HUES48 (cell line): ENCODE data around the gene ZNF747.

Experiments used
- H3K27ac ChIP-seq: one replicate; pipeline ENCODE4 v1.7.0; 2013; ENCODE audit warnings: low read depth, low read length, inconsistent platforms
- H3K27me3 ChIP-seq: 2 replicates; pipeline ENCODE4 v1.6.1; 2013; ENCODE audit warnings: mild to moderate bottlenecking, low read length; ENCODE audit not compliant: control insufficient read depth, insufficient read depth
- H3K36me3 ChIP-seq: 2 replicates; pipeline ENCODE4 v1.6.1; 2013; ENCODE audit warnings: low read length; ENCODE audit not compliant: control insufficient read depth, insufficient read depth
- H3K4me1 ChIP-seq: 2 replicates; pipeline ENCODE4 v1.6.1; 2013; ENCODE audit warnings: mild to moderate bottlenecking, low read length; ENCODE audit not compliant: control insufficient read depth, insufficient read depth
- H3K4me3 ChIP-seq: 2 replicates; pipeline ENCODE4 v1.5.1; 2013; ENCODE audit warnings: mild to moderate bottlenecking, low read depth, low read length
- H3K9ac ChIP-seq: 2 replicates; pipeline ENCODE4 v1.6.1; 2013; ENCODE audit warnings: mild to moderate bottlenecking, low read depth, low read length, moderate library complexity
- H3K9me3 ChIP-seq: 2 replicates; pipeline ENCODE4 v1.6.1; 2013; ENCODE audit warnings: low read length; ENCODE audit not compliant: control insufficient read depth, insufficient read depth

ZNF747 gene

DNA sequence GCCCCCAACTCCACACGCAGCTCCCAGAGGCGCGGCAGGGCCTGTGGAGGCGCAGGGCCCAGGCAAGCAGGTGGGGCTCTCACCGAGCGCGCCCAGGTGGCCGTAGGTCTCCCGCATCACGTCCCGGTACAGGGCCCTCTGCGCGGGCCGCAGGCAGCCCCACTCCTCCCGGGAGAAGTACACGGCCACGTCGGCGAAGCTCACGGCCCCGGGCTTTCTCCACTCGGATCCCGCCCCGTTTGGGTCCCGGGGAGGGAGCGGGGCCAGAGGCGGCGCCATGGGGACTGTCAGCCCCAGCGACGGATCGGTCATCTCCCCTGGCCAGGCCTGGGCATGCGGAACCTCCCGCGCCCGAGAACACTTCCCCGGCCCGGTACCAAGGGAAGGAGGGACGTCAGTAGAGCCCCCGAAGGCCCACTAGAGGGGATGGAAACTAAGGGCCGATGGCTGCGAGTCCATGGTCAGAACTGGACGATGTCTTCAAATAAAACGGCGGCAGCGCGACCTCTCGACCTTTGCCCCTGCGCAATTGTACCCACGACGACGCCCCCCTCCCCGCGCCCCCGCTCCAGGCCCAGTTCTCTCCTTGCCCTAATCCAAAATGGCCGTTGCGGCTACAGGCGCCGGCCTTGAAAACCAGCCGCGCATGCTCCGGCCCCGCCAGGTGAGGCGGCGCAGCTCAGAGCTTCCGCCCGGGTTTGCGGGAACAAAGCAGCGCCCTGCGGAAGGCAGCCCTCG is at the start of gene ZNF747:
Gene ZNF747 (minus strand): TSS at position 491 of the 738 bp plus-strand sequence. CDS start 179 bp downstream, at position 312.
- H3K9me3 ChIP-seq: no peaks in the 10 kb centered on the region
- H3K4me1 ChIP-seq: peaks cover 6% of the 10 kb centered on the region; the same call in 1 of the 2 replicates
- H3K27ac ChIP-seq: peak within 1 kb of the TSS; percentile 98
- peaks cover 18% of the 10 kb centered on the region for H3K36me3 ChIP-seq
- H3K4me3 ChIP-seq: peak within 1 kb of the TSS; percentile 72
- no peaks in the 10 kb centered on the region for H3K27me3 ChIP-seq
- H3K9ac ChIP-seq: peak within 1 kb of the TSS; percentile 95

GRCh38 chr16:30582611-30583340 is 48.1 kb upstream of the ZNF747 start:
- Histone ChIP-seq H3K36me3 (peaks cover 48% of the 10 kb centered on the region), H3K4me3 (no peak overlapping the region), H3K9me3 (no peaks in the 10 kb centered on the region), H3K27me3 (no peaks in the 10 kb centered on the region), H3K4me1 (peaks cover 3% of the 10 kb centered on the region; the same call in 1 of the 2 replicates), H3K27ac (no peak overlapping the region), H3K9ac (no peak overlapping the region)

DNA sequence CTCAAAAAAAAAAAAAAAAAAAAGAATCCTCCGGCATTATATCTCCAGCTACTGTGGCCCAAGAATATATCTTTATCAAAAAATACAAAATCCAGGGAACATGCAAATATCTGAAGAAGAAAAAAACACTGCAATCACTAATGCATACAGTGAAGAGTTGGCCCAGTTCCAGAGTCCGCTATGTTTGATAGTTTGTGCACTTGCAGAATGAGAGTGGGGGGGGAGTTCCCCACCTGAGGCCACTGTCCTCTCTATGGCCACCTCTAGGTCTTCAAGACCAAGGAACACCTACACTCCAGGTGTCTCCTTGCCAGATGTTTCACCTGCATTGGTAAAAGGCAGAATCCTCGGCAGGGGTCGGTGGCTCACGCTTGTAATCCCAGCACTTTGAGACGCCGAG is 46.8 kb upstream of the ZNF747 start:
- H3K27ac ChIP-seq: no peak overlapping the region

GRCh38 chr16:30574678-30575077 is 40.0 kb upstream of the ZNF747 start:
- H3K4me1 ChIP-seq: peaks cover 10% of the 10 kb centered on the region
- H3K9me3 ChIP-seq: no peaks in the 10 kb centered on the region
- H3K27me3 ChIP-seq: no peaks in the 10 kb centered on the region
- H3K27ac ChIP-seq: no peak overlapping the region
- H3K9ac ChIP-seq: no peak overlapping the region
- no peak overlapping the region for H3K4me3 ChIP-seq
- peaks cover 17% of the 10 kb centered on the region for H3K36me3 ChIP-seq

More for the DNA sequence above, 46.8 kb upstream of the ZNF747 start:
- Histone ChIP-seq H3K4me3 (no peak overlapping the region), H3K9me3 (no peaks in the 10 kb centered on the region), H3K4me1 (peaks cover 3% of the 10 kb centered on the region; the same call in 1 of the 2 replicates), H3K36me3 (peaks cover 41% of the 10 kb centered on the region), H3K27me3 (no peaks in the 10 kb centered on the region), H3K9ac (no peak overlapping the region)

DNA sequence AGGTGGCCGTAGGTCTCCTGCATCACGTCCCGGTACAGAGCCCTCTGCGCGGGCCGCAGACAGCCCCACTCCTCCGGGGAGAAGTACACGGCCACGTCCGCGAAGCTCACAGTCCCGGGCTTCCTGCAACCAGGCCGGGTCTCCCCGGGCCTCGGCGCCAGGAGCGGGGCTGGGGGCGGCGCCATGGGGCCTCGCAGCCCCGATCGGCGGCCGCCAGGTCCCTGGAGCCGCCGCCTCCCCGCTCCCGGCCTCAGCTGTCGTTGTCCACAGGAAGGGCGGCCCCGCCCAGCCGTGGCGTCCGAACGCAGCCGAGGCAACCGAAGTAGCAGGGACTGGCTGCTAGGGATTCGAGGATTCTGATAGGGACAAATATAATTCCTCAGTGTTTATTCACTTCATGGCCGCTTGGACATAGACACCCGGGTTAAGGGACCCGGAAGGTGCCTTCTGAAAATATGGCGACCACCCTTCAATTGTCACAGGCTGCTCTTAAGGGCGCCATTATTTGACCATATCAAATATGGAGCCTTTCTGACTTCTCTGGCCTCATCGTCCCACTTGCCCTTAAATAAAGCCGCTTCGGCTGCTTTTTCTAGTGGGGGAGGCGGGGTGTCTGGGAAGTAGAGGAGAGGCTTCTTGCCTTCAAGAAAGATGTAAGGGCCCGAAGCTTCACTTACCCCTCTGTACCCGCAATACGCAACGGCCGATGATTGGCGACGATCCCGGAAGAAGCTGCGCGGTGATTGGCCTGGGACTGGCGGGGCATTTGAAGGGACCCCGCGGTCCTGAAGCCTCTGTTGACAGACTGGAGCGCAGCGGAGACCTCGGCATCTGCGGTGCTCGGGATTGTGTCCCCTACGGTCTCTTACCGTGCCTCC is 37.0 kb upstream of the ZNF747 start, which contains the start of gene ZNF688:
Gene ZNF688 (minus strand): TSS at position 270 of the 878 bp plus-strand sequence. CDS start 85 bp downstream, at position 185.
- Histone ChIP-seq H3K27ac (peak within 1 kb of the TSS; percentile 93), H3K9ac (peak within 1 kb of the TSS; percentile 75), H3K36me3 (no peaks in the 10 kb centered on the region), H3K4me1 (peaks cover 10% of the 10 kb centered on the region), H3K27me3 (no peaks in the 10 kb centered on the region), H3K9me3 (no peaks in the 10 kb centered on the region), H3K4me3 (peak within 1 kb of the TSS; percentile 78)

DNA sequence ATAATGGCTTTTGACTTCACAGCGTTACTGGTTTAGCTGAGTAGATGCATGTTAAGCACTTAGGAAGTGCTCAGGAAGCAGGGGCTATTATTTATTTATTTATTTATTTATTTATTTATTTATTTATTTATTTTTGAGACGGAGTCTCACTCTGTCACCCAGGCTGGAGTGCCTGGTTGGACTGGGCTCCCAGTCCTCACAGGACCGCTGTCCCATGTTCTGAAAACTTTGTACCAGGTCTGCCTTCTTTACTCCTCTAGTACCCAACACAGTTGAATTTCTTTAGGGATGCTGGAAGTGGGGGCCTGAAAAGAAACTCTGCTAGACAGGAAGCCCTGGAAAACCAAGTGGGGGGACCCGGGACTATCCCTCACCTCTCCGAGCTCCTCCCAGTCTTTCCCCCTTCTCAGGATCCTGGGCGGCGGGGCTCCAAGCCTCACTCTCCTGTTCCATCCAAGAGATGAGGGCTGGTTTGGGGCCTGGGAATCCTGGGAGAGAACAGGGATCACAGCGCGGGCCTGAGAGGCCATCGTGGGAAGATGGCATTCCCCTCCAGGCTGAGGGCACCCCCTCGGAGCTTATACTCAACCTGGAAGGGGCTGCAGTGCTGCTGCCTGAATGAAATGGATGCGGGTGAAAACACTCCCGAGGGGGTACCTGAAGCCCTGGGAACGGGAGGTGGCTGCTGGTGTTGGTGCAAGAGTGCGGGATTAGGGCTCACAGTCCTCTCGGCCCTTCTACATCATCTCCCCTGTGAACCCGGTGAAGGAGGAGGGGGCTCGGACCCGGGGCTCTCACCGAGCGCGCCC is 36.2 kb upstream of the ZNF747 start:
- peak overlapping the region; percentile 93 for H3K27ac ChIP-seq
- no peaks in the 10 kb centered on the region for H3K36me3 ChIP-seq
- H3K4me3 ChIP-seq: peak overlapping the region; percentile 78
- H3K27me3 ChIP-seq: no peaks in the 10 kb centered on the region
- peaks cover 10% of the 10 kb centered on the region for H3K4me1 ChIP-seq
- H3K9me3 ChIP-seq: no peaks in the 10 kb centered on the region
- H3K9ac ChIP-seq: peak overlapping the region; percentile 75

- H3K4me1 ChIP-seq: peaks cover 10% of the 10 kb centered on the region
- no peak overlapping the region for H3K9ac ChIP-seq
- H3K27me3 ChIP-seq: no peaks in the 10 kb centered on the region
- H3K27ac ChIP-seq: no peak overlapping the region
- H3K4me3 ChIP-seq: no peak overlapping the region
- H3K9me3 ChIP-seq: no peaks in the 10 kb centered on the region
- H3K36me3 ChIP-seq: no peaks in the 10 kb centered on the region
Measured at GRCh38 chr16:30569746-30570635, 35.3 kb upstream of the ZNF747 start.

- no peak overlapping the region for H3K27ac ChIP-seq
- H3K4me1 ChIP-seq: peaks cover 10% of the 10 kb centered on the region
Measured at GRCh38 chr16:30569281-30569680, 34.6 kb upstream of the ZNF747 start.

DNA sequence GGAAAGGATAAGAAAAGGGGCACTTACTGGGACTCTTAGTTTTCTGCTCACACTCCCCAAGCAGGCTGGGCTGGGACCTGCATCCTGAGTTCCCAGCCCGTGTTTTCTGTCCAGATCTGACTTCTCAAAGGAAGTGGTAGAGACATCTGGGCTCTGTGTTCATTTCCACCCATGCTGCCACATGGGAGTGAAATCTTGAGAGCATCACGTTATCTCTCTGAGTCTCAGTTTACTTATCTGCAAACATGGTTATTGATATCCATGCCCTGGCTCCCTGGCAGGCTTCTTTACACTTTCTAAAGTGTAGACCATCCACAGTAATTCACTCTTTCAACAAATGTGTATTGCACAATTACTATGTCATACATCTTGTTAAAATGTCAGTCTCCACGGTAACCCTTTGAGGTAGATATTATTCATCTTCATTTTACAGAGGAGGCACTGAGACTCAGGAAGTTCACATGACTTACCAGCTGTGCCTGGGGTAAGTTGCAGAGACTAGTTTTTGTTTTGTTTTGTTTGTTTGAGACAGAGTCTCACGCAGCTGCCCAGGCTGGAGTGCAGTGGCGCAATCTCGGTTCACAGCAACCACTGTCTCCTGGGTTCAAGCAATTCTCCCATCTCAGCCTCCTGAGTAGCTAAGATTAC is 33.5 kb upstream of the ZNF747 start:
- no peak overlapping the region for H3K4me3 ChIP-seq
- no peak overlapping the region for H3K27ac ChIP-seq
- H3K4me1 ChIP-seq: peaks cover 10% of the 10 kb centered on the region
- H3K9ac ChIP-seq: no peak overlapping the region
- H3K9me3 ChIP-seq: no peaks in the 10 kb centered on the region
- no peaks in the 10 kb centered on the region for H3K27me3 ChIP-seq
- no peaks in the 10 kb centered on the region for H3K36me3 ChIP-seq

More at GRCh38 chr16:30569281-30569680, 34.6 kb upstream of the ZNF747 start:
- no peak overlapping the region for H3K9ac ChIP-seq
- H3K27me3 ChIP-seq: no peaks in the 10 kb centered on the region
- no peaks in the 10 kb centered on the region for H3K9me3 ChIP-seq
- H3K4me3 ChIP-seq: no peak overlapping the region
- no peaks in the 10 kb centered on the region for H3K36me3 ChIP-seq
